Measurements from ENCODE around the gene TPM3. TPM values are rescaled to one million over a fixed set of nuclear protein-coding genes. Genes with fewer than 3 reads are reported as not detected.
"Not testable (repeated sequence)": the region's sequence is repeated elsewhere in the genome, so short reads cannot be mapped to it uniquely, and the experiment has no call there.

TPM3 gene
- total and polyA plus RNA-seq, 2 of the 8 experiments (the other 6 are each of a cell fraction or from before 2014, with no cell fraction given): 278 to 572 TPM

DNA sequence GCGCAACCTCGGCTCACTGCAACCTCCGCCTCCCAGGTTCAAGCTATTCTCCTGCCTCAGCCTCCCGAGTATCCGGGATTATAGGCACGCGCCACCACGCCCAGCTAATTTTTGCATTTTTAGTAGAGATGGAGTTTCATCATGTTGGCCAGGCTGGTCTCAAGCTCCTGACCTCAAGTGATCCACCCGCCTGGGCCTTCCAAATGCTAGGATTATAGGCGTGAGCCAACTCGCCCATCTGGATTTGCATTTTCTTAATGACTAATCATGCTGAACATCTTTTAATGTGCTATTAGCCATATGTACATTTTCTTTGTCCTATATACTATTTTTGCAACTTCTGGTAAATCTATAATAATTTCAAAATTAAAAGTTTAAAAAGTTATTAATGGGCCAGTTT, 68.7 kb downstream of the TPM3 start:
- H3K18ac ChIP-seq (ENCODE audit: extremely low read depth, low read length); H4K5ac ChIP-seq (ENCODE audit: insufficient read length, low read depth, low read length); H4K20me1 ChIP-seq (replicated peaks in 1 of 2; ENCODE audit: control insufficient read depth in 1 of 2, insufficient read depth in 2 of 2, low read length in 2 of 2); H3K23ac ChIP-seq (ENCODE audit: insufficient read length); H3K14ac ChIP-seq (ENCODE audit: insufficient read length); H3K27me3 ChIP-seq (replicated peaks in 1 of 4; ENCODE audit: control insufficient read depth in 3 of 4, extremely low read depth in 1 of 4, insufficient read depth in 3 of 4, low read length in 3 of 4); H3K79me1 ChIP-seq (ENCODE audit: low read depth, low read length); H4K91ac ChIP-seq (replicated peaks; ENCODE audit: insufficient read length, low read length); H3K36me3 ChIP-seq (ENCODE audit: control insufficient read depth in 2 of 4, insufficient read depth in 4 of 4, low read length in 3 of 4); H2AFZ ChIP-seq (ENCODE audit: low read length); H3K9ac ChIP-seq (replicated peaks in 1 of 4; ENCODE audit: extremely low read depth in 1 of 4, low read depth in 3 of 4, low read length in 3 of 4); H3K9me3 ChIP-seq (ENCODE audit: insufficient read depth in 2 of 2, low read depth in 1 of 2, low read length in 1 of 2); H3K79me2 ChIP-seq (ENCODE audit: control insufficient read depth in 1 of 2, insufficient read depth in 2 of 2, low read length in 2 of 2); H3K4ac ChIP-seq (replicated peaks; ENCODE audit: insufficient read length, low read depth, low read length); H2BK20ac ChIP-seq (ENCODE audit: low read length); H2AK5ac ChIP-seq (ENCODE audit: low read depth, low read length); DNase-seq (ENCODE audit: low read depth in 1 of 2, low spot score in 2 of 2); H2BK120ac ChIP-seq (replicated peaks; ENCODE audit: low read depth, low read length); H4K8ac ChIP-seq (ENCODE audit: extremely low read depth, insufficient read depth, low read length); H3K4me1 ChIP-seq (replicated peaks in 1 of 4; ENCODE audit: control insufficient read depth in 3 of 4, insufficient read depth in 4 of 4, low read length in 3 of 4); H2BK15ac ChIP-seq (ENCODE audit: low read length); H2BK12ac ChIP-seq (ENCODE audit: low read depth, low read length); FAIRE-seq; H3K4me3 ChIP-seq (ENCODE audit: extremely low read depth in 1 of 4, insufficient read depth in 2 of 4, low read depth in 3 of 4, low read length in 4 of 4); H3K23me2 ChIP-seq (ENCODE audit: low read depth, low read length); H3K27ac ChIP-seq (ENCODE audit: low read depth, low read length); H3K4me2 ChIP-seq (ENCODE audit: insufficient read depth in 1 of 2, low read depth in 2 of 2, low read length in 2 of 2); H3K56ac ChIP-seq (replicated peaks; ENCODE audit: insufficient read length, low read depth, low read length); H2BK5ac ChIP-seq (ENCODE audit: low read depth, low read length): not testable (repeated sequence)
- WGBS, 2 experiments (ENCODE audit: extremely low coverage in 1 of 2, insufficient coverage in 1 of 2, insufficient read length in 1 of 2, insufficient replicate concordance in 2 of 2, low coverage in 1 of 2, low lambda C conversion rate in 2 of 2, missing lambda C conversion rate in 1 of 2): 93% methylated on average over 11 of the region's 11 CpGs; no CpG with 5 or more reads in 1 of the 2 experiments
- ChIA-PET POLR2A (ENCODE audit: partially characterized antibody) (interaction anchor here (1.2 to 1.3 kb wide), 2 partner anchors 60 to 133 kb away, joined by 3 to 4 read pairs; partner anchors contain the start of gene RPS27), CTCF (ENCODE audit: partially characterized antibody) (interaction anchor here (0.6 to 1.0 kb wide), 2 partner anchors 12 to 191 kb away, joined by 4 read pairs; no protein-coding TSS in a partner anchor)
